ENCODE data around the gene UBE2M.
"Not testable (repeated sequence)": the region's sequence is repeated elsewhere in the genome, so short reads cannot be mapped to it uniquely, and the experiment has no call there.

UBE2M gene

GRCh38 chr19:58511353-58512208, 46.8 kb downstream of the UBE2M start, which contains the start of gene SLC27A5:
SLC27A5 (minus strand) TSS chr19:58511992; CDS start chr19:58511955, 37 bp downstream.
- DNase-seq: no peak

- DNase-seq: no peak
Measured at GRCh38 chr19:58510084-58510862, 48.1 kb downstream of the UBE2M start.

DNA sequence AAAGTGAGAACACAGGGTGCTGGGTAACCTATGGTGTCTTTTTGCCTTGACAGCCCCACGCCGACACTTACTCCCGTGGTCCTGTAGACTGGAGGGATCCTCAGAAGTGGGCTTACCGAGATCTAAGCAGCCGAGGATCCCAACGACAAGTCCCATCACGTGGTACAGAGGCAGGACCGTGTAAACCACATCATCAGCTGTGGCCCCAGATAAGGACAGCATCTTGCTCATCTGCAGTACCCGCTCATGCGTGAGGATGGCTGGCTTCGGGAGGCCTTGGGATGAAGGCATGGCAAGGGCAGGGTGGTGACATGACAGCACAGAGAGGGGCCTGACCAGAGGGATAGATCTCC, 48.7 kb downstream of the UBE2M start:
- DNase-seq: no peak

GRCh38 chr19:58507602-58508223, 50.7 kb downstream of the UBE2M start:
- DNase-seq: not testable (repeated sequence)
